ENCODE data around the gene ASTL.

ASTL gene

DNA sequence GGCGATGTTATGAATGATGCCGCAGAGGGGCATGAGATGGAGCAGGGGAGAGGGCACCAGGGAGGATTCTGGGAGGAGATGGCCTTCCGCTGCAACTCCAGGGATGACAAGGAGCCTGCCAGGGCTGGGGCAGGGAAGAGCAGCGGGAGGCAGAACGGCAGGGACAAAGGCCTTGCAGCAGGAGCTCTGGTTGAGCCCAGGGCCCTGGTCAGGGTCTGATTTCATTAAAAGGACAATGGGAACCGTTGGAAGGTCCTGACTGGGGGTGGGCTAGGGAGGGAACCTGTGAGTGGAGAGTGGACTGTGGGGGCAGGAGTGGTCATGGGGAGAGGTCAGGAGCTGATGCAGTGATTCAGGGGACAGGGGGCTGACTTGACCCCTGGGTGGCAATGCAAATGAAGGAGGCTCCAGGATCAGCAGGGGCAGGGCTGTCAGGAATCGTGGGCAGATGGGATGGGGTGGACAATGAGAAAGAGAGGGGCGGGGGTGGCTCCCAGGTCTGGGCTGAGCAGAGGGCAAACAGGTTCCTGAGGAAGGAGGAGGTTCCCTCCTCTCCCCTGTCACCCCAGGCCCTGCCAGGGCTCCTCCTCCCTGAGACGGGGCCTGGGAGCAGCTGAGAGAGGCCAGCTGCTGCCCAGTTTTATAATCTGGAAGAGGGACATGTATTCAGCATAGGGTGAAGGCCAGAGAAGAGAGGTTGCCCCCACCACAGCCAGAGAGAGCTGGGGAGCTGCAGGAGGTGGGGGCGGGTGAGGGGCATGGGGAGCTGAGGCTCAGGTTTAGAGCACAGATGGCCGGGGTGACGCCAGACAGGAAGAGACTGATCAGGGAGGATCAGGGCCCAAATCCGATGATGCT lies 14.2 kb upstream of the ASTL start:
- no peak for TF ChIP-seq TEAD4 (IDR thresholded peaks at IDR 0.05)
- TF ChIP-seq, protein P1, sequence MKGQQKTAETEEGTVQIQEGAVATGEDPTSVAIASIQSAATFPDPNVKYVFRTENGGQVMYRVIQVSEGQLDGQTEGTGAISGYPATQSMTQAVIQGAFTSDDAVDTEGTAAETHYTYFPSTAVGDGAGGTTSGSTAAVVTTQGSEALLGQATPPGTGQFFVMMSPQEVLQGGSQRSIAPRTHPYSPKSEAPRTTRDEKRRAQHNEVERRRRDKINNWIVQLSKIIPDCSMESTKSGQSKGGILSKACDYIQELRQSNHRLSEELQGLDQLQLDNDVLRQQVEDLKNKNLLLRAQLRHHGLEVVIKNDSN (IDR thresholded peaks at IDR 0.05), result no peak
- TF ChIP-seq TAF1 (IDR thresholded peaks at IDR 0.05; ENCODE audit: low read depth), result no peak
- no peak for TF ChIP-seq CREB1 (IDR thresholded peaks at IDR 0.05; ENCODE audit: low read depth)
- TF ChIP-seq CEBPB (IDR thresholded peaks at IDR 0.05), result no peak
- TF ChIP-seq EP300 (IDR thresholded peaks at IDR 0.05; ENCODE audit: borderline replicate concordance), result no peak
- TF ChIP-seq EGR1 (IDR thresholded peaks at IDR 0.05), result no peak

DNA sequence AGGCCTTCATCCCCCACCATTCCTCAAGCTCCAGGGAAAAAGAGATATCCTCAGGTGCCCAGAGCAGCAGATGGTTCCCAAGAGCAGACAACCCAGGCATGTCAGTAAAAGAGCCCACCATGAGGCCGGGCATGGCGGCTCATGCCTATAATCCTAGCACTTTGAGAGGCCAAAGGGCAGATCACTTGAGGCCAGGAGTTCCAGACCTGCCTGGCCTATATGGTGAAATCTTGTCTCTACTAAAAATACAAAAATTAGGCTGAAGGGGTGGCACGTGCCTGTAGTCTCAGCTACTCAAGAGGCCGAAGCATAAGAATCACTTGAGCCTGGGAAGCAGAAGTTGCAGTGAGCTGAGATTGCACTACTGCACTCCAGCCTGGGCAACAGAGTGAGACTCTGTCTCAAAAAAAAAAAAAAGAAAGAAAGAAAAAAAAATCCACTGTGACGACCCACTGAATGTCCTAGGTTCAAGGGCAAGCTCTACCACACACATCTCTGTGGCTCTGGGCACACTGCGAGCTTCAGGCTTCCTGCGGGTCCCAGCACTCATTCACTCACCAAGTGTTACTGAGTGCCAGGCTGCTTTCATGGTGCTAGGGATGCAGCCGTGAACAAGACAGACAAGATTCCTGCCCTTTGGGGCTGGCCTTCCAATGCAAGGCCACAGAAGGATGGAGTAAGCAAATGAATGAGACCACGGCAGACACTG lies 13.4 kb upstream of the ASTL start:
- TF ChIP-seq RAD21 (IDR thresholded peaks at IDR 0.05; ENCODE audit: low read depth) (no peak), EP300 (IDR thresholded peaks at IDR 0.05; ENCODE audit: borderline replicate concordance) (no peak), ZBTB7A (IDR thresholded peaks at IDR 0.05; ENCODE audit: low read depth) (no peak), YY1 (IDR thresholded peaks at IDR 0.05; ENCODE audit: low read depth) (no peak), TAF1 (IDR thresholded peaks at IDR 0.05; ENCODE audit: low read depth) (no peak), EGR1 (IDR thresholded peaks at IDR 0.05) (no peak), TEAD4 (IDR thresholded peaks at IDR 0.05) (no peak), NFIC (IDR thresholded peaks at IDR 0.05) (no peak), TCF12 (IDR thresholded peaks at IDR 0.05; ENCODE audit: low read depth) (no peak), FOXM1 (IDR thresholded peaks at IDR 0.05; ENCODE audit: borderline replicate concordance, low read depth) (no peak), CEBPB (IDR thresholded peaks at IDR 0.05) (no peak), CREB1 (IDR thresholded peaks at IDR 0.05; ENCODE audit: low read depth) (no peak)
- TF ChIP-seq, protein P2, sequence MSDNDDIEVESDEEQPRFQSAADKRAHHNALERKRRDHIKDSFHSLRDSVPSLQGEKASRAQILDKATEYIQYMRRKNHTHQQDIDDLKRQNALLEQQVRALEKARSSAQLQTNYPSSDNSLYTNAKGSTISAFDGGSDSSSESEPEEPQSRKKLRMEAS (IDR thresholded peaks at IDR 0.05), result no peak
- TF ChIP-seq, protein P1 (IDR thresholded peaks at IDR 0.05), result no peak
- TF ChIP-seq, protein P3, sequence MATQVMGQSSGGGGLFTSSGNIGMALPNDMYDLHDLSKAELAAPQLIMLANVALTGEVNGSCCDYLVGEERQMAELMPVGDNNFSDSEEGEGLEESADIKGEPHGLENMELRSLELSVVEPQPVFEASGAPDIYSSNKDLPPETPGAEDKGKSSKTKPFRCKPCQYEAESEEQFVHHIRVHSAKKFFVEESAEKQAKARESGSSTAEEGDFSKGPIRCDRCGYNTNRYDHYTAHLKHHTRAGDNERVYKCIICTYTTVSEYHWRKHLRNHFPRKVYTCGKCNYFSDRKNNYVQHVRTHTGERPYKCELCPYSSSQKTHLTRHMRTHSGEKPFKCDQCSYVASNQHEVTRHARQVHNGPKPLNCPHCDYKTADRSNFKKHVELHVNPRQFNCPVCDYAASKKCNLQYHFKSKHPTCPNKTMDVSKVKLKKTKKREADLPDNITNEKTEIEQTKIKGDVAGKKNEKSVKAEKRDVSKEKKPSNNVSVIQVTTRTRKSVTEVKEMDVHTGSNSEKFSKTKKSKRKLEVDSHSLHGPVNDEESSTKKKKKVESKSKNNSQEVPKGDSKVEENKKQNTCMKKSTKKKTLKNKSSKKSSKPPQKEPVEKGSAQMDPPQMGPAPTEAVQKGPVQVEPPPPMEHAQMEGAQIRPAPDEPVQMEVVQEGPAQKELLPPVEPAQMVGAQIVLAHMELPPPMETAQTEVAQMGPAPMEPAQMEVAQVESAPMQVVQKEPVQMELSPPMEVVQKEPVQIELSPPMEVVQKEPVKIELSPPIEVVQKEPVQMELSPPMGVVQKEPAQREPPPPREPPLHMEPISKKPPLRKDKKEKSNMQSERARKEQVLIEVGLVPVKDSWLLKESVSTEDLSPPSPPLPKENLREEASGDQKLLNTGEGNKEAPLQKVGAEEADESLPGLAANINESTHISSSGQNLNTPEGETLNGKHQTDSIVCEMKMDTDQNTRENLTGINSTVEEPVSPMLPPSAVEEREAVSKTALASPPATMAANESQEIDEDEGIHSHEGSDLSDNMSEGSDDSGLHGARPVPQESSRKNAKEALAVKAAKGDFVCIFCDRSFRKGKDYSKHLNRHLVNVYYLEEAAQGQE (IDR thresholded peaks at IDR 0.05; ENCODE audit: low read depth), result no peak

DNA sequence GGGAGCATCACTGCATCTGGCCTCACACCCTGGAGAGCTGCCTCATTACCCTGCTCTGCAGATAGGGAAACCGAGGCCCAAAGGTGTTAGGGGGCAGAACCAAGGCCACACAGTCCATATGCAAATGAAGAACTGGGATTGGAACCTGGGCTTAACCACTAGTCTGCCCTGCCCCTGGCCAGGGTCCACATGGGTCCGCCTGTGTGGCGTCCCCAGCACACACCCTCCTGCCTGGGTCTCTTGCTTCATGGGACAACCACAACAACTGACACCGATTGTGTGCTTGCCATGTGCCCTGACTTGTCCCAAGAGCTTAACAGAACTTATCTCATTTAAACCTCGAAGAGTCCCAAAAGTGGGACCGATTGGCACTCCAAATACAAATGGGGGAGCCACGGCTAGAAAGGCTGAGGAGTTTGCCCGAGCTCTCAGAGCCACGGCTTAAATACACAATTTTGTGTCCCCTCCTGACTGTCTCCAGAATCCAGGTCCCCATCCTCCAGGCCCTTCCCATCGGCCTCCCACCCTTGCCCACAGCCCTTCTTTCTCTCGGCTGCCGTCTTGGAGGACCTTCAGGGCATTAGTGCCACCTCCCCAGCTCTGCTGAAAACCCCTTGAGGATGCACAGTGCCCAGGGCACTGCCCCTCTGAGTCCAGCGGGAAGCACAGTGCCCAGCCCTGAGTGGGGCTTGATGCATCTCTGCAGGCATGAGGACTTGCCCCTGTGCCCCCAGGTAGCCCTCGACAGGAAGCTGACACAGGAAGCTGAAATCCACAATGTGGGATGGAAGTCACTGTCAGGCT lies 12.7 kb upstream of the ASTL start:
- TF ChIP-seq TCF12 (IDR thresholded peaks at IDR 0.05; ENCODE audit: low read depth) (no peak), CREB1 (IDR thresholded peaks at IDR 0.05; ENCODE audit: low read depth) (no peak), RAD21 (IDR thresholded peaks at IDR 0.05; ENCODE audit: low read depth) (no peak), EP300 (IDR thresholded peaks at IDR 0.05; ENCODE audit: borderline replicate concordance) (no peak), NFIC (IDR thresholded peaks at IDR 0.05) (no peak), EGR1 (IDR thresholded peaks at IDR 0.05) (no peak), TEAD4 (IDR thresholded peaks at IDR 0.05) (no peak)
- TF ChIP-seq, protein P3 (IDR thresholded peaks at IDR 0.05; ENCODE audit: low read depth), result no peak

DNA sequence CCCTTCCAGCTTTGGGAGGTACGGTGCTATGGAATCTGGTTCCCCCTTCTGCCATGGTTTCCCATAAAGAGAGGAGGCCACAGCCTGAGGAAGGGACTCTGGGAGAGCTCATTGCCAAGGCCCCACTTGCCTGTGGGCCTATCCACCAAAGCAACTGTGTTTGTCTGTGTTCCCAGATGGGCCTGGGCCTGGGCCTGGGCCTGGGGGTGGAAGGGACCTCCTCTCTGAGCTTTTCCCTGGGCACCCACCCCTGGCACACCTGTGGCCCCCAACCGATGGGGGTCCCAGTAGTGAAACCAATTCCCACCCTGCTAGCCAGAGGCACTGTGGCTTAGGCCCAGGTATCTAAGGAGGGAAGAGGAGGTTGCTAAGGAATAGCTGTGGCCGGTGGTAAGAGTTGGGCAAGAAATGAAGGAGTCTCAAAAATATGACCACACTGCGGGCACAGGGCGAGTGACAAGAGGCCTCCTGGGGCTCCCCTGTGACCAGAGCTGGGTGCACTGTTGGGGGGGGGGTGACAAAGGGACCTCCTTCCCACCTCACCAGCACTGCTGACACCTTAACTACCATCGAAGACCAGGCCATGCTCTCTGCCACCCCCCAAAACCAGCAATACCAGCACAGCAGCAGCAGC lies 11.8 kb upstream of the ASTL start:
- no peak for TF ChIP-seq TCF12 (IDR thresholded peaks at IDR 0.05; ENCODE audit: low read depth)
- TF ChIP-seq, protein P3 (IDR thresholded peaks at IDR 0.05; ENCODE audit: low read depth), result no peak
- no peak for TF ChIP-seq EP300 (IDR thresholded peaks at IDR 0.05; ENCODE audit: borderline replicate concordance)
- no peak for TF ChIP-seq EGR1 (IDR thresholded peaks at IDR 0.05)
- TF ChIP-seq ZBTB7A (IDR thresholded peaks at IDR 0.05; ENCODE audit: low read depth), result no peak
- TF ChIP-seq TEAD4 (IDR thresholded peaks at IDR 0.05), result no peak
- TF ChIP-seq NFIC (IDR thresholded peaks at IDR 0.05), result no peak
- TF ChIP-seq, protein P1 (IDR thresholded peaks at IDR 0.05), result no peak
- TF ChIP-seq YY1 (IDR thresholded peaks at IDR 0.05; ENCODE audit: low read depth), result no peak
- no peak for TF ChIP-seq TAF1 (IDR thresholded peaks at IDR 0.05; ENCODE audit: low read depth)
